Measurements from ENCODE around the gene P2RY12. TPM values are rescaled to one million over a fixed set of nuclear protein-coding genes. Genes with fewer than 3 reads are reported as not detected.

The P2RY12 gene
- total and polyA plus RNA-seq, 2 of the 8 experiments (the other 6 are each of a cell fraction or from before 2014, with no cell fraction given) = not detected

DNA sequence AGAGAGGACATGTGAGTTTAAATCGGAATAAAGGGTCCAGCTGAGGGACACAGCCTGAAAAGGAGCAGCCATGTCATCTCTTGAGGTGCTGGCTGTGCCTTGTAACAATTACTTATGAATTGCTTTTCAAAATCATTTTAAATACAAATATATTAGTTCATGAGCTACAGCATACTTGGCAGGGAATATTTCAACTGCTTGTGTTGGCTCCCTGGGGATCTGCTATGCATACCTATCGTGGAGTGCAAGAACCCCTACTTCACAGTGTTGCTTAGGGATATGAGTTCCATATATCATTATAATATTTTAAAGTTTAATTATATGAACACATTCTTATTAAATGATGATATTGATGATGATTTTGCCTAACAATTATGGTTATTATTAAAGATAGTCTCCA is 87.1 kb downstream of the P2RY12 start (continued):
- TF ChIP-seq CBX5 (IDR thresholded peaks at IDR 0.05; ENCODE audit: low read depth, low read length) = no peak
- TF ChIP-seq CREB1 (IDR thresholded peaks at IDR 0.05) = no peak
- no peak for TF ChIP-seq CTBP2 (IDR thresholded peaks at IDR 0.05; ENCODE audit: borderline replicate concordance, insufficient read depth, insufficient read length, low read length)
- TF ChIP-seq RFX5 (IDR thresholded peaks at IDR 0.05; ENCODE audit: borderline replicate concordance, low read depth, low read length) = no peak
- TF ChIP-seq GABPA (IDR thresholded peaks at IDR 0.05; ENCODE audit: borderline replicate concordance, insufficient read depth, low read length) = no peak
- no peak for TF ChIP-seq BRCA1 (IDR thresholded peaks at IDR 0.05; ENCODE audit: low read depth, low read length)
- no peak for TF ChIP-seq POLR2A (IDR thresholded peaks at IDR 0.05; ENCODE audit: control extremely low read depth in 1 of 2, low read depth in 2 of 2, low read length in 2 of 2)

Data from H1 (cell line).